ENCODE measurements around the gene SIGLEC6. TPM values are rescaled to one million over a fixed set of nuclear protein-coding genes. Genes with fewer than 3 reads are reported as not detected.

SIGLEC6 gene
- total RNA-seq, 1 experiment from 2014 or later, result 0.31 TPM

GRCh38 chr19:51530616-51531015 is 854 bp downstream of the SIGLEC6 start:
- Mint-ChIP-seq H3K27me3 (ENCODE audit: low read depth) (peaks cover 49% of the 10 kb centered on the region), H3K9me3 (peaks cover 50 to 93% of the 10 kb centered on the region in 2 experiments), H3K36me3 (ENCODE audit: insufficient read depth in 1 of 3, low read depth in 3 of 3) (no peaks in the 10 kb centered on the region; a peak in 2 of 7 replicates), H3K4me1 (peaks cover 0 to 8% of the 10 kb centered on the region in 2 experiments; a peak in 2 of 4 replicates), H3K27ac (no peak overlapping the region), H3K4me3 (no peak overlapping the region)
- H3K27ac ChIP-seq (ENCODE audit: insufficient read length, low read depth, low read length), result no peak overlapping the region
- no peak overlapping the region for H2AK5ac ChIP-seq (ENCODE audit: insufficient read length, low read length)
- H3K4me1 ChIP-seq (ENCODE audit: insufficient read depth, low read length), result no peaks in the 10 kb centered on the region
- no peaks in the 10 kb centered on the region for H3K27me3 ChIP-seq (ENCODE audit: insufficient read depth, low read length)
- no peak overlapping the region for H2BK5ac ChIP-seq (ENCODE audit: insufficient read length, low read length)
- no peak for DNase-seq
- no peak overlapping the region for H3K56ac ChIP-seq (ENCODE audit: insufficient read length, low read depth, low read length)
- no peak overlapping the region for H4K5ac ChIP-seq (ENCODE audit: insufficient read length, low read depth, low read length)
- no peak for TF ChIP-seq CTCF (conservative IDR thresholded peaks at IDR 0.05)
- WGBS (ENCODE audit: extremely low coverage, insufficient read length, low lambda C conversion rate), result no CpG with 5 or more reads among the region's 8 CpGs
- no peaks in the 10 kb centered on the region for H3K23me2 ChIP-seq (ENCODE audit: insufficient read length, low read depth, low read length, poor library complexity, severe bottlenecking)
- no peak overlapping the region for H4K91ac ChIP-seq (ENCODE audit: insufficient read length, low read depth, low read length)
- no peaks in the 10 kb centered on the region for H3K79me2 ChIP-seq (ENCODE audit: insufficient read depth, low read length)
- no peak overlapping the region for H3K14ac ChIP-seq (ENCODE audit: insufficient read depth, low read length)
- no peak overlapping the region for H3T11ph ChIP-seq (ENCODE audit: low read length)
- no peak overlapping the region for H3K4ac ChIP-seq (ENCODE audit: low read depth, low read length)
- H3K9ac ChIP-seq (ENCODE audit: extremely low read depth, insufficient read length, low read length), result no peak overlapping the region
- no peak overlapping the region for H2BK15ac ChIP-seq (ENCODE audit: low read depth, low read length)
- H3K9me3 ChIP-seq (ENCODE audit: control insufficient read depth, low read depth, low read length), result no peaks in the 10 kb centered on the region
- H4K8ac ChIP-seq (replicated peaks; ENCODE audit: insufficient read length, low read depth, low read length), result no peak overlapping the region
- no peaks in the 10 kb centered on the region for H4K20me1 ChIP-seq (ENCODE audit: control insufficient read depth, insufficient read depth, insufficient read length)
- H2BK20ac ChIP-seq (ENCODE audit: low read depth, low read length, poor library complexity, severe bottlenecking), result no peak overlapping the region
- H2BK12ac ChIP-seq (ENCODE audit: insufficient read length, low read depth, low read length), result no peak overlapping the region
- H2BK120ac ChIP-seq (ENCODE audit: low read depth, low read length, poor library complexity, severe bottlenecking), result no peak overlapping the region
- no peak overlapping the region for H2AFZ ChIP-seq (ENCODE audit: low read length)
- no peaks in the 10 kb centered on the region for H3K79me1 ChIP-seq (ENCODE audit: insufficient read depth, low read depth, low read length, poor library complexity, severe bottlenecking)
- no peak overlapping the region for H3K18ac ChIP-seq (ENCODE audit: insufficient read length, low read depth, low read length)
- H3K23ac ChIP-seq (ENCODE audit: insufficient read length, low read depth, low read length), result no peak overlapping the region
- no peak overlapping the region for H3K4me2 ChIP-seq (ENCODE audit: insufficient read depth, insufficient read length, low read length)

Measured in H9 (cell line).